Tibial artery (tissue), 4 donors: ENCODE results near the gene ROM1.

Source experiments
- DNase-seq, 2 donors: peaks; one replicate each; pipeline ENCODE4 v3.0.0-alpha.2; 2019
- H3K27ac ChIP-seq, 2 donors: fragments of 200-600 bp; sonication (generic) in 1 of 2; 1 replicate in 1 of 2; 2 replicates in 1 of 2; pipeline ENCODE4 v1.5.1; 2018 to 2019; ENCODE audit warnings: mild to moderate bottlenecking in 1 of 2
- H3K27me3 ChIP-seq, 2 donors: fragments of 200-600 bp; sonication (generic) in 1 of 2; one replicate each; pipeline versions ENCODE4 v1.5.1 to v1.6.0; 2016 to 2019
- H3K36me3 ChIP-seq, 3 donors: fragments of 200-600 bp; sonication (generic) in 2 of 3; one replicate each; pipeline ENCODE4 v1.5.1; 2016 to 2019; ENCODE audit warnings: mild to moderate bottlenecking in 2 of 3
- H3K4me1 ChIP-seq, 4 donors: fragments of 200-600 bp; sonication (generic) in 2 of 4; 1 replicate in 3 of 4; 2 replicates in 1 of 4; pipeline ENCODE4 v1.5.1; 2016 to 2019
- H3K4me3 ChIP-seq, 2 donors: fragments of 200-600 bp; sonication (generic) in 1 of 2; 1 replicate in 1 of 2; 2 replicates in 1 of 2; pipeline ENCODE4 v1.5.1; 2018 to 2019; ENCODE audit warnings: mild to moderate bottlenecking in 2 of 2
- H3K9me3 ChIP-seq, 3 donors: fragments of 200-600 bp; sonication (generic) in 1 of 3; one replicate each; pipeline ENCODE4 v1.5.1; 2016 to 2019
- intact Hi-C: fragments of 100-400 bp; cut with DNase I; formaldehyde crosslinking; loops from one replicate; pipeline ENCODE4 v1.15.0; 2023; ENCODE audit warnings: low total_unique reads
- TF ChIP-seq, protein P1 (sequence below), 2 experiments: fragments of 200-600 bp in 1 of 2; fragments of 450-650 bp in 1 of 2; IDR thresholded peaks; one replicate each; pipeline ENCODE4 v1.5.1; 2017 to 2019; ENCODE audit warnings: antibody characterized with exemption in 2 of 2, mild to moderate bottlenecking in 1 of 2, moderate library complexity in 1 of 2

The ROM1 gene

DNA sequence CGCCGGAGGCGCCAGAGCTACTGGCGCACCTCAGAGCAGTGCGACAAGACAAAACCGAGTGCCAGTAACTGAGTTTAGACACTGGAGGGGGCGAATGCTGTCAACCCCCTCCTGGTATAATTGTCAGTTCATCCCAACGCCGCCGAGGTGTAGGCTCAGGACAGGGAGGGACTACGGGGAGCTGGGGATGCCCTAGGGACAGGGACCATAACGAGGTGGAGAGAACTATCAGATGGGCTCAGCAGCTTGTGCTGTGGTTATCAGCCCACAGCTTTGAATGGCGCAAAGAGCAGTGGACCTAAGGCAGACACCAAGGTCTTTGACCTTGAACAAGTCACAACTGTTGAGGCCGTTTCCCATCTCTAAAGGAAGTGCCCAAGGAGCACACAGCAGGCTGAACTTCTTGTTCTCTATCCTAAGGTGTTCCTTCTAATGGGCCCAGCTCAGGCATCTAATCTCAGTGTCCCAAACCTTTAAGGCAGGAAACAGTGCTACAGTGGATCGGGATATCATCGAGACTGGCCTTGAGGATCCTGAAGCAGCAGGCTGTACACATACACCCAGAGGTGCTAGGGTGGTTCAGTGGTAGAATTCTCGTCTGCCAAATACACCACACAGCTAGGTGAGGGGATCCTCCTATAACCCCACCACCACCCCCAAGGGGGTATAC, 20.8 kb upstream of the ROM1 start:
- Histone ChIP-seq H3K27me3 (no peaks in the 10 kb centered on the region), H3K27ac (peak overlapping the region; percentile 89 to 97), H3K4me3 (peak overlapping the region; percentile 69 to 89), H3K4me1 (peaks cover 0 to 30% (median 19%) of the 10 kb centered on the region in 4 donors), H3K9me3 (no peaks in the 10 kb centered on the region), H3K36me3 (peaks cover 40 to 56% (median 55%) of the 10 kb centered on the region in 3 donors)
- DNase-seq, result no peak
- TF ChIP-seq, protein P1, sequence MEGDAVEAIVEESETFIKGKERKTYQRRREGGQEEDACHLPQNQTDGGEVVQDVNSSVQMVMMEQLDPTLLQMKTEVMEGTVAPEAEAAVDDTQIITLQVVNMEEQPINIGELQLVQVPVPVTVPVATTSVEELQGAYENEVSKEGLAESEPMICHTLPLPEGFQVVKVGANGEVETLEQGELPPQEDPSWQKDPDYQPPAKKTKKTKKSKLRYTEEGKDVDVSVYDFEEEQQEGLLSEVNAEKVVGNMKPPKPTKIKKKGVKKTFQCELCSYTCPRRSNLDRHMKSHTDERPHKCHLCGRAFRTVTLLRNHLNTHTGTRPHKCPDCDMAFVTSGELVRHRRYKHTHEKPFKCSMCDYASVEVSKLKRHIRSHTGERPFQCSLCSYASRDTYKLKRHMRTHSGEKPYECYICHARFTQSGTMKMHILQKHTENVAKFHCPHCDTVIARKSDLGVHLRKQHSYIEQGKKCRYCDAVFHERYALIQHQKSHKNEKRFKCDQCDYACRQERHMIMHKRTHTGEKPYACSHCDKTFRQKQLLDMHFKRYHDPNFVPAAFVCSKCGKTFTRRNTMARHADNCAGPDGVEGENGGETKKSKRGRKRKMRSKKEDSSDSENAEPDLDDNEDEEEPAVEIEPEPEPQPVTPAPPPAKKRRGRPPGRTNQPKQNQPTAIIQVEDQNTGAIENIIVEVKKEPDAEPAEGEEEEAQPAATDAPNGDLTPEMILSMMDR (IDR thresholded peaks at IDR 0.05), result no peak
- intact Hi-C loops, result loop anchor here (10.0 kb wide), 1 partner anchor 47 kb away; the partner anchor contains the start of gene AHNAK

DNA sequence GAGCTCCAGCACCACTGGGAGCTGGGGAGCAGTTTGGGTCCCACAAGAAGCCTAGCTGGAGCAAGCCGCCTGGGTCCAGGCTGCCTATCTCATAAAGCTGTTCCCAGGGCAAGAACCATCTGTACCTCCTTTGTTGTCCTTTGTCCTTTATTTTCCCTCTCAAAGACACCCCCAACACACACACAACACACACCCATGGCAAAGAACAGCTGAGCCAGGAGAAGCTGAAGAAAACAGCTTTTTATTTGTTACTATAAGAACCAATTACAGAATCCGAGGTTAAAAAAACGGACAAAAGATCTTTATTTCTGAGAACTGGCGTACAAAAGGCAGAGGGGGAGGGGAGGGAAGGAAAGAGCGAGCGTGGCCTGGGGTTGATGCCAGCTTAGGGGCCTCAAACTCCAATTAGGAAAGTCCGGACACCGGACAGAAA, 20.1 kb upstream of the ROM1 start:
- Histone ChIP-seq H3K27me3 (no peaks in the 10 kb centered on the region), H3K4me3 (no peak overlapping the region), H3K4me1 (peaks cover 0 to 30% (median 19%) of the 10 kb centered on the region in 4 donors), H3K36me3 (peaks cover 44 to 56% (median 55%) of the 10 kb centered on the region in 3 donors), H3K27ac (peak overlapping the region; percentile 89 to 97), H3K9me3 (no peaks in the 10 kb centered on the region)
- no peak for DNase-seq
- intact Hi-C loops, result loop anchor here (10.0 kb wide), 1 partner anchor 48 kb away; the partner anchor contains the start of gene AHNAK
- TF ChIP-seq, protein P1 (IDR thresholded peaks at IDR 0.05), result no peak

DNA sequence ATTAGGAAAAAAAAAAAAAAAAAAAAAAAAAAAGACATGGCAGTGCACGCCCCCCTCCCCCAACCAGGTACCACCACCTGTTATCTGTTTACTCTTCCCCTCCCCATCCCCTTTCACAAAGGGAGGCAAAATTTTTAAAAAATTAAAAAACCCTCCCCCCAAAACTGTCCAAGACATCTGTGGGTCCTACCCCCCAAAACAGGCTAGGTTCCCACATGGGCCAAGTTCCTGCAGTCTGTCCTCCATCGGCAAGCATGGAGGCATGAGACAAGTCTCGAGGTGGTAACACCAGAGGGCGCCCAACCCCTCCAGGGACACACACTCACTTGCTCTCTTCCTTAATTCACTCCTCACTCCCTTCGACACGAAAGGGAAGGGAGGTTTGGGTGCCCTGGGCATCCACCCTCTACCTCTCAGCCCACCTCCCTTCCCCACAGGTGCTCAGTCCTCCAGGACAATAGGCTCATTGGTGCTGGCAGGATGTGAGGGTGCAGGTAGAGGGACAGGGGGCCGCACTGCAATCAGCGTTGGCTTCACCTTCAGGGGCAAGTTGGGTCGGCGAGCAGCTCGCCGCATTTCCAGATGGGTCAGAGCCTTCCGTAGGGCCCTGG, 19.5 kb upstream of the ROM1 start:
- peak; percentile 84 to 85 for DNase-seq
- Histone ChIP-seq H3K4me3 (no peak overlapping the region), H3K27ac (peak overlapping the region in 1 of 2 donors; percentile 89), H3K36me3 (peaks cover 48 to 56% (median 55%) of the 10 kb centered on the region in 3 donors), H3K4me1 (peaks cover 0 to 32% (median 21%) of the 10 kb centered on the region in 4 donors), H3K27me3 (no peaks in the 10 kb centered on the region), H3K9me3 (no peaks in the 10 kb centered on the region)
- TF ChIP-seq, protein P1 (IDR thresholded peaks at IDR 0.05), result peak; percentile 35 to 46
- intact Hi-C loops, result loop anchor here (10.0 kb wide), 1 partner anchor 49 kb away; the partner anchor contains the start of gene AHNAK

GRCh38 chr11:62595124-62595523, 17.9 kb upstream of the ROM1 start:
- Histone ChIP-seq H3K4me1 (peaks cover 7 to 44% (median 34%) of the 10 kb centered on the region in 4 donors), H3K36me3 (peaks cover 48 to 54% (median 50%) of the 10 kb centered on the region in 3 donors), H3K27ac (no peak overlapping the region), H3K4me3 (no peak overlapping the region), H3K9me3 (no peaks in the 10 kb centered on the region), H3K27me3 (no peaks in the 10 kb centered on the region)
- TF ChIP-seq, protein P1 (IDR thresholded peaks at IDR 0.05), result no peak
- intact Hi-C loops, result loop anchor here (10.0 kb wide), 1 partner anchor 50 kb away; the partner anchor contains the start of gene AHNAK
- no peak for DNase-seq

GRCh38 chr11:62599069-62599696, 13.9 kb upstream of the ROM1 start:
- intact Hi-C loops, result loop anchor here (10.0 kb wide), 1 partner anchor 54 kb away; the partner anchor contains the start of gene AHNAK
- DNase-seq, result peak; percentile 97 to 98
- Histone ChIP-seq H3K36me3 (peaks cover 42 to 52% (median 44%) of the 10 kb centered on the region in 3 donors), H3K4me1 (peaks cover 7 to 43% (median 31%) of the 10 kb centered on the region in 4 donors), H3K9me3 (no peaks in the 10 kb centered on the region), H3K27ac (peak overlapping the region; percentile 98 to 99), H3K4me3 (peak overlapping the region; percentile 96 to 99), H3K27me3 (no peaks in the 10 kb centered on the region)
- TF ChIP-seq, protein P1 (IDR thresholded peaks at IDR 0.05), result no peak
